Measurements from ENCODE around the gene TRMT61A. TPM values are rescaled to one million over a fixed set of nuclear protein-coding genes. Genes with fewer than 3 reads are reported as not detected.

Gene TRMT61A
- total and polyA plus RNA-seq, 2 of the 13 experiments (the other 11 are each of a cell fraction or from before 2014, with no cell fraction given), result 6.5 to 13.6 TPM

DNA sequence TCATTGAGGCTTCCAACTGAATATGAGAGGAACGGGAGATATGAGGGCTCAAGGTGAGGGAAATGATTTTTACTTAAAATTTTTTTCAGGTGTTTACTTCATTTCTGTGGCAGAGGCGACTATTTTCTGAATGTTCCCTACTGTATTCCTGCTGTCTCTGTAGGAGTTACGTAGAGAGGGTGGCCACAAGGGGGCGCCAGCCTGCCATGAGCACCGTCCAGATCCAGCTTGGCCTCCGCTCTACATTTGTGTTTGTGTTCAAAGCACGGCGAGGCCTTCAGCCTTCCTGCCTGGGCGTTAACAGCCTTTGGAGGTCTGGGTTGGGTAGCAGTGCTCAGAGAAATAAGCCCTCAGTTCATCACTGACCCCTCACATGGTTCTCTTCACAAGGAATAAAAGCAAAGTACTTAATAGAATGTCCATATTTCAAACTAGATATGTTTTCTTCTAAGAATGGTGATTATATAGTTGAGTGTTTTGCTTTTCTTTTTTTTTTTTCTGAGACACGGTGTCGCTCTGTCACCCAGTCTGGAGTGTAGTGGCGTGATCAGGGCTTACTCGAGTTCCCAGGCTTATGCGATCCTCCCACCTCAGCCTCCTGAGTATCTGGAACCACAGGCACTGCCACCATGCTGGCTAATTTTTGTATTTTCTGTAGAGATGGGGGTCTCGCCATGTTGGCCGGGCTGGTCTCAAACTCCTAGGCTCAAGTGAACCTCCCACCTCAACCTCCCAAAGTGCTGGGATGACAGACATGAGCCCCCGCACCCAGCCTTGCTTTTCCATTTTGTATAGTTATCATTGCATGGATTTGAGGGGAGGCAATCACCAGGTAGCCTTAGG lies 28.6 kb upstream of the TRMT61A start (continued):
- TF ChIP-seq, protein P1, sequence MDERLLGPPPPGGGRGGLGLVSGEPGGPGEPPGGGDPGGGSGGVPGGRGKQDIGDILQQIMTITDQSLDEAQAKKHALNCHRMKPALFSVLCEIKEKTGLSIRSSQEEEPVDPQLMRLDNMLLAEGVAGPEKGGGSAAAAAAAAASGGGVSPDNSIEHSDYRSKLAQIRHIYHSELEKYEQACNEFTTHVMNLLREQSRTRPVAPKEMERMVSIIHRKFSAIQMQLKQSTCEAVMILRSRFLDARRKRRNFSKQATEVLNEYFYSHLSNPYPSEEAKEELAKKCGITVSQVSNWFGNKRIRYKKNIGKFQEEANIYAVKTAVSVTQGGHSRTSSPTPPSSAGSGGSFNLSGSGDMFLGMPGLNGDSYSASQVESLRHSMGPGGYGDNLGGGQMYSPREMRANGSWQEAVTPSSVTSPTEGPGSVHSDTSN (CRISPR knock-in tag; IDR thresholded peaks at IDR 0.05), result no peak
- TF ChIP-seq ZNF124 (CRISPR knock-in tag; IDR thresholded peaks at IDR 0.05) (no peak), MAFK (conservative IDR thresholded peaks at IDR 0.05 in 1 of 2, IDR thresholded peaks at IDR 0.05 in 1 of 2; ENCODE audit: low read length in 2 of 2) (no peak), ZNF292 (CRISPR knock-in tag; IDR thresholded peaks at IDR 0.05; ENCODE audit: borderline replicate concordance, low read depth) (no peak), SCMH1 (CRISPR knock-in tag; IDR thresholded peaks at IDR 0.05; ENCODE audit: borderline replicate concordance) (no peak), SMAD3 (CRISPR knock-in tag; IDR thresholded peaks at IDR 0.05) (peak; percentile 37; the same call in 1 of the 2 replicates), NFYB (CRISPR knock-in tag; IDR thresholded peaks at IDR 0.05) (no peak), ZNF883 (CRISPR knock-in tag; IDR thresholded peaks at IDR 0.05; ENCODE audit: not compliant biosample characterization) (no peak), POLR2AphosphoS2 (IDR thresholded peaks at IDR 0.05; ENCODE audit: low read depth, low read length) (no peak), ADNP (CRISPR knock-in tag; IDR thresholded peaks at IDR 0.05) (no peak), ZKSCAN5 (CRISPR knock-in tag; IDR thresholded peaks at IDR 0.05) (no peak), ZNF850 (CRISPR knock-in tag; conservative IDR thresholded peaks at IDR 0.05) (no peak), KAT7 (CRISPR knock-in tag; IDR thresholded peaks at IDR 0.05; ENCODE audit: borderline replicate concordance) (no peak), IKZF4 (CRISPR knock-in tag; IDR thresholded peaks at IDR 0.05; ENCODE audit: borderline replicate concordance, low read depth, not compliant biosample characterization) (no peak), ZFY (CRISPR knock-in tag; IDR thresholded peaks at IDR 0.05) (peak; percentile 47; the same call in 1 of the 2 replicates), CHD2 (IDR thresholded peaks at IDR 0.05; ENCODE audit: low read depth, low read length) (no peak), FOSL2 (CRISPR knock-in tag; IDR thresholded peaks at IDR 0.05) (peak; percentile 25; the same call in 1 of the 2 replicates), MTA3 (CRISPR knock-in tag; IDR thresholded peaks at IDR 0.05) (no peak), ZFP82 (CRISPR knock-in tag; IDR thresholded peaks at IDR 0.05; ENCODE audit: borderline replicate concordance) (no peak), HDAC6 (IDR thresholded peaks at IDR 0.05; ENCODE audit: low read depth, low read length) (no peak), ZNF484 (CRISPR knock-in tag; IDR thresholded peaks at IDR 0.05; ENCODE audit: borderline replicate concordance, low read depth) (no peak), MEIS1 (CRISPR knock-in tag; IDR thresholded peaks at IDR 0.05; ENCODE audit: borderline replicate concordance) (no peak), PHF5A (CRISPR knock-in tag; IDR thresholded peaks at IDR 0.05; ENCODE audit: low read depth, unreplicated experiment) (no peak)
- TF ChIP-seq, protein P2, sequence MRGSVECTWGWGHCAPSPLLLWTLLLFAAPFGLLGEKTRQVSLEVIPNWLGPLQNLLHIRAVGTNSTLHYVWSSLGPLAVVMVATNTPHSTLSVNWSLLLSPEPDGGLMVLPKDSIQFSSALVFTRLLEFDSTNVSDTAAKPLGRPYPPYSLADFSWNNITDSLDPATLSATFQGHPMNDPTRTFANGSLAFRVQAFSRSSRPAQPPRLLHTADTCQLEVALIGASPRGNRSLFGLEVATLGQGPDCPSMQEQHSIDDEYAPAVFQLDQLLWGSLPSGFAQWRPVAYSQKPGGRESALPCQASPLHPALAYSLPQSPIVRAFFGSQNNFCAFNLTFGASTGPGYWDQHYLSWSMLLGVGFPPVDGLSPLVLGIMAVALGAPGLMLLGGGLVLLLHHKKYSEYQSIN (CRISPR knock-in tag; IDR thresholded peaks at IDR 0.05; ENCODE audit: borderline replicate concordance), result no peak
- TF ChIP-seq, protein P3, sequence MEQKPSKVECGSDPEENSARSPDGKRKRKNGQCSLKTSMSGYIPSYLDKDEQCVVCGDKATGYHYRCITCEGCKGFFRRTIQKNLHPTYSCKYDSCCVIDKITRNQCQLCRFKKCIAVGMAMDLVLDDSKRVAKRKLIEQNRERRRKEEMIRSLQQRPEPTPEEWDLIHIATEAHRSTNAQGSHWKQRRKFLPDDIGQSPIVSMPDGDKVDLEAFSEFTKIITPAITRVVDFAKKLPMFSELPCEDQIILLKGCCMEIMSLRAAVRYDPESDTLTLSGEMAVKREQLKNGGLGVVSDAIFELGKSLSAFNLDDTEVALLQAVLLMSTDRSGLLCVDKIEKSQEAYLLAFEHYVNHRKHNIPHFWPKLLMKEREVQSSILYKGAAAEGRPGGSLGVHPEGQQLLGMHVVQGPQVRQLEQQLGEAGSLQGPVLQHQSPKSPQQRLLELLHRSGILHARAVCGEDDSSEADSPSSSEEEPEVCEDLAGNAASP (CRISPR knock-in tag; IDR thresholded peaks at IDR 0.05; ENCODE audit: borderline replicate concordance), result no peak
- TF ChIP-seq, protein P4, sequence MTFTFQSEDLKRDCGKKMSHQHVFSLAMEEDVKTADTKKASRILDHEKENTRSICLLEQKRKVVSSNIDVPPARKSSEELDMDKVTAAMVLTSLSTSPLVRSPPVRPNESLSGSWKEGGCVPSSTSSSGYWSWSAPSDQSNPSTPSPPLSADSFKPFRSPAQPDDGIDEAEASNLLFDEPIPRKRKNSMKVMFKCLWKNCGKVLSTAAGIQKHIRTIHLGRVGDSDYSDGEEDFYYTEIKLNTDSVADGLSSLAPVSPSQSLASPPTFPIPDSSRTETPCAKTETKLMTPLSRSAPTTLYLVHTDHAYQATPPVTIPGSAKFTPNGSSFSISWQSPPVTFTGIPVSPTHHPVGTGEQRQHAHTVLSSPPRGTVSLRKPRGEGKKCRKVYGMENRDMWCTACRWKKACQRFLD (CRISPR knock-in tag; IDR thresholded peaks at IDR 0.05; ENCODE audit: borderline replicate concordance), result no peak
